SK-N-SH treated with all-trans-retinoic acid at 6 μM for 48 hours (cell line): Measurements from ENCODE around the gene MARCHF6.

Experiments used
- ATAC-seq: fragments of 200-7000 bp; cut with Tn5 transposase; 3 replicates; pipeline ENCODE4 v1.9.1; 2020; ENCODE audit warnings: mild to moderate bottlenecking, moderate library complexity
- ARNTL ChIP-seq: fragments of 450-650 bp; formaldehyde crosslinking; IDR thresholded peaks from 2 replicates; pipeline ENCODE4 v1.5.0; 2020; ENCODE audit warnings: low read depth, mild to moderate bottlenecking, moderate library complexity, borderline replicate concordance
- ESRRG ChIP-seq: fragments of 250-450 bp; sonication (Bioruptor Pico); IDR thresholded peaks from 2 replicates; pipeline ENCODE4 v1.6.1; 2021; ENCODE audit warnings: mild to moderate bottlenecking
- GLIS3 ChIP-seq: fragments of 250-450 bp; sonication (Bioruptor Pico); IDR thresholded peaks from 2 replicates; pipeline ENCODE4 v1.5.0; 2020; ENCODE audit warnings: mild to moderate bottlenecking, moderate library complexity
- ISL1 ChIP-seq: fragments of 250-450 bp; sonication (Bioruptor Pico); IDR thresholded peaks from 2 replicates; pipeline ENCODE4 v2.1.2; 2022; ENCODE audit warnings: mild to moderate bottlenecking, moderate library complexity
- OSR1 ChIP-seq: fragments of 250-450 bp; sonication (Bioruptor Pico); IDR thresholded peaks from 2 replicates; pipeline ENCODE4 v1.8.0; 2022; ENCODE audit warnings: moderate library complexity, mild to moderate bottlenecking, inconsistent platforms
- PPARA ChIP-seq: fragments of 250-450 bp; sonication (Bioruptor Pico); IDR thresholded peaks from 2 replicates; pipeline ENCODE4 v1.5.0; 2020; ENCODE audit warnings: mild to moderate bottlenecking, borderline replicate concordance
- SNAI2 ChIP-seq: fragments of 250-450 bp; sonication (Bioruptor Pico); IDR thresholded peaks from 2 replicates; pipeline ENCODE4 v1.5.0; 2020; ENCODE audit warnings: mild to moderate bottlenecking, moderate library complexity
- TCF4 ChIP-seq: fragments of 250-450 bp; sonication (Bioruptor Pico); IDR thresholded peaks from 2 replicates; pipeline ENCODE4 v1.8.0; 2021; ENCODE audit warnings: mild to moderate bottlenecking, moderate library complexity, borderline replicate concordance
- ZC3H10 ChIP-seq: fragments of 250-450 bp; sonication (Bioruptor Pico); IDR thresholded peaks from 2 replicates; pipeline ENCODE4 v1.5.1; 2021; ENCODE audit warnings: mild to moderate bottlenecking, moderate library complexity
- ZFP3 ChIP-seq: fragments of 250-450 bp; sonication (Bioruptor Pico); IDR thresholded peaks from 2 replicates; pipeline ENCODE4 v1.5.0; 2020; ENCODE audit warnings: mild to moderate bottlenecking, moderate library complexity
- ZFP30 ChIP-seq: fragments of 450-650 bp; formaldehyde crosslinking; IDR thresholded peaks from 2 replicates; pipeline ENCODE4 v1.5.0; 2022; ENCODE audit warnings: mild to moderate bottlenecking, moderate library complexity
- ZNF565 ChIP-seq: fragments of 450-650 bp; formaldehyde crosslinking; conservative IDR thresholded peaks from 2 replicates; pipeline ENCODE4 v1.5.0; 2020; ENCODE audit warnings: low read depth, mild to moderate bottlenecking, moderate library complexity
- ZNF8 ChIP-seq: fragments of 450-650 bp; formaldehyde crosslinking; IDR thresholded peaks from 2 replicates; pipeline ENCODE4 v1.5.0; 2020; ENCODE audit warnings: mild to moderate bottlenecking, moderate library complexity
- TF ChIP-seq, protein P1 (sequence below): fragments of 250-450 bp; sonication (Bioruptor Pico); IDR thresholded peaks from 2 replicates; pipeline ENCODE4 v1.5.0; 2020; ENCODE audit warnings: mild to moderate bottlenecking, moderate library complexity
- TF ChIP-seq, protein P2 (sequence below): fragments of 250-450 bp; sonication (Bioruptor Pico); IDR thresholded peaks from 2 replicates; pipeline ENCODE4 v1.5.1; 2020; ENCODE audit warnings: low read depth, mild to moderate bottlenecking, moderate library complexity
- TF ChIP-seq, protein P3 (sequence below): fragments of 250-450 bp; sonication (Bioruptor Pico); IDR thresholded peaks from 2 replicates; pipeline ENCODE4 v1.5.1; 2021; ENCODE audit warnings: mild to moderate bottlenecking, moderate library complexity
- TF ChIP-seq, protein P4 (sequence below): fragments of 250-450 bp; sonication (Bioruptor Pico); IDR thresholded peaks from 2 replicates; pipeline ENCODE4 v1.8.0; 2021; ENCODE audit warnings: low read depth, mild to moderate bottlenecking, moderate library complexity, borderline replicate concordance
- TF ChIP-seq, protein P5 (sequence below): fragments of 250-450 bp; sonication (Bioruptor Pico); IDR thresholded peaks from 2 replicates; pipeline ENCODE4 v1.8.0; 2020; ENCODE audit warnings: mild to moderate bottlenecking, moderate library complexity, borderline replicate concordance

Gene MARCHF6

DNA sequence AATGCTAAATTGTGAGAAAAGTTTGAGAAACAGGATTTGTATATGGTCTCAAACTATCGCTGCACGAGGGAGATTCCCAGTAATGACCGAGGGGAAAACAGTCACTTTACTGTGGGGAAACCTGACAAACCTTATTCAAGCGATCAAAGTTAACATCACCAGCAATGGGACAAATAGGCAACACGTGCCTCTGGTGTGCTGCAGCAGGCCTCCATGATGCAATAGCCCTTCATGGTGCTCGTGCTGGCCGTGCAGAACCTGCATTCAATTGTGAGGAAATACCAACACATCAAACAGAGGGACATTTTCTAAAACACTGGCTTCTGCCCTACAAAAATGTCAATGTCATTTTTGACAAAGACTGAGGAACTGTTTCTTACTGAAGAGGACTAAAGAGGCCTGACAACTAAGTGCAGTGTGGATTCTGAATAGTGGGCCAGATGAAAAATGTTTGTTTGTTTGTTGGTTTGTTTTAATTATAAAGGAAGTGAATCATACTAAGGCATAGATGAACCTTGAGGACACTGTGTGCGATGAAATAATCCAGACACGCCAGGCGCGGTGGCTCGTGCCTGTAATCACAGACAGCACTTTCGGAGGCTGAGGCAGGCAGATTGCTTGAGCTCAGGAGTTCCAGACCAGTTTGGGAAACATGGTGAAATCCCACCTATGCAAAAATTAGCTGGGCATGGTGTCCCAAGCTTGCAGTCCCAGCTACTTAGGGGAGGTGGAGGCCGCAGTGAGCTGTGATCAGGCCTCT lies 17.6 kb upstream of the MARCHF6 start (continued):
- TF ChIP-seq, protein P1, sequence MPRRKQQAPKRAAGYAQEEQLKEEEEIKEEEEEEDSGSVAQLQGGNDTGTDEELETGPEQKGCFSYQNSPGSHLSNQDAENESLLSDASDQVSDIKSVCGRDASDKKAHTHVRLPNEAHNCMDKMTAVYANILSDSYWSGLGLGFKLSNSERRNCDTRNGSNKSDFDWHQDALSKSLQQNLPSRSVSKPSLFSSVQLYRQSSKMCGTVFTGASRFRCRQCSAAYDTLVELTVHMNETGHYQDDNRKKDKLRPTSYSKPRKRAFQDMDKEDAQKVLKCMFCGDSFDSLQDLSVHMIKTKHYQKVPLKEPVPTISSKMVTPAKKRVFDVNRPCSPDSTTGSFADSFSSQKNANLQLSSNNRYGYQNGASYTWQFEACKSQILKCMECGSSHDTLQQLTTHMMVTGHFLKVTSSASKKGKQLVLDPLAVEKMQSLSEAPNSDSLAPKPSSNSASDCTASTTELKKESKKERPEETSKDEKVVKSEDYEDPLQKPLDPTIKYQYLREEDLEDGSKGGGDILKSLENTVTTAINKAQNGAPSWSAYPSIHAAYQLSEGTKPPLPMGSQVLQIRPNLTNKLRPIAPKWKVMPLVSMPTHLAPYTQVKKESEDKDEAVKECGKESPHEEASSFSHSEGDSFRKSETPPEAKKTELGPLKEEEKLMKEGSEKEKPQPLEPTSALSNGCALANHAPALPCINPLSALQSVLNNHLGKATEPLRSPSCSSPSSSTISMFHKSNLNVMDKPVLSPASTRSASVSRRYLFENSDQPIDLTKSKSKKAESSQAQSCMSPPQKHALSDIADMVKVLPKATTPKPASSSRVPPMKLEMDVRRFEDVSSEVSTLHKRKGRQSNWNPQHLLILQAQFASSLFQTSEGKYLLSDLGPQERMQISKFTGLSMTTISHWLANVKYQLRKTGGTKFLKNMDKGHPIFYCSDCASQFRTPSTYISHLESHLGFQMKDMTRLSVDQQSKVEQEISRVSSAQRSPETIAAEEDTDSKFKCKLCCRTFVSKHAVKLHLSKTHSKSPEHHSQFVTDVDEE (CRISPR knock-in tag): no peak
- no peak for TF ChIP-seq ZNF8 (CRISPR knock-in tag)
- TF ChIP-seq ESRRG (CRISPR knock-in tag): no peak
- TF ChIP-seq ISL1 (CRISPR knock-in tag): no peak
- no peak for TF ChIP-seq ARNTL (CRISPR knock-in tag)
- no peak for TF ChIP-seq OSR1
- no peak for TF ChIP-seq ZFP30 (CRISPR knock-in tag)
- TF ChIP-seq, protein P2, sequence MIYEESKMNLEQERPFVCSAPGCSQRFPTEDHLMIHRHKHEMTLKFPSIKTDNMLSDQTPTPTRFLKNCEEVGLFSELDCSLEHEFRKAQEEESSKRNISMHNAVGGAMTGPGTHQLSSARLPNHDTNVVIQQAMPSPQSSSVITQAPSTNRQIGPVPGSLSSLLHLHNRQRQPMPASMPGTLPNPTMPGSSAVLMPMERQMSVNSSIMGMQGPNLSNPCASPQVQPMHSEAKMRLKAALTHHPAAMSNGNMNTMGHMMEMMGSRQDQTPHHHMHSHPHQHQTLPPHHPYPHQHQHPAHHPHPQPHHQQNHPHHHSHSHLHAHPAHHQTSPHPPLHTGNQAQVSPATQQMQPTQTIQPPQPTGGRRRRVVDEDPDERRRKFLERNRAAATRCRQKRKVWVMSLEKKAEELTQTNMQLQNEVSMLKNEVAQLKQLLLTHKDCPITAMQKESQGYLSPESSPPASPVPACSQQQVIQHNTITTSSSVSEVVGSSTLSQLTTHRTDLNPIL (CRISPR knock-in tag): no peak

DNA sequence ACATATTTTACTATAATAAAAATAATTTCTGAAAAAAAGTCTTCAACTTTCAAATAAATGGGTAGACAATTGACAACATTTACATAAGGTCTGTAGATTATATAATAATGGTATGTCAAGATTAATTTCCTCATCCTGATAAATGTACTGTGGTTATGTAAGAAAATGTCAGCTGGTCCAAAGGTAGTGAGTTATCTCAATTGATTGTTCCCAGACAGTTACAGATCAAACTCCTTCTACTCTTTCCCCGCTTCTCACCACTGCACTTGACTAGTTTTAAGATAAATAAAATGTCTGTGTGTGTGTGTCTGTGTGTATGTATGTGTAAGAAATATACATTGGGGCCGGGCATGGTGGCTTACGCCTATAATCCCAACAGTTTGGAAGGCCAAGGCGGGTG lies 16.4 kb upstream of the MARCHF6 start:
- no peak for ATAC-seq
- TF ChIP-seq ZFP30 (CRISPR knock-in tag): no peak
- TF ChIP-seq ARNTL (CRISPR knock-in tag): no peak
- TF ChIP-seq, protein P1 (CRISPR knock-in tag): no peak
- TF ChIP-seq, protein P3, sequence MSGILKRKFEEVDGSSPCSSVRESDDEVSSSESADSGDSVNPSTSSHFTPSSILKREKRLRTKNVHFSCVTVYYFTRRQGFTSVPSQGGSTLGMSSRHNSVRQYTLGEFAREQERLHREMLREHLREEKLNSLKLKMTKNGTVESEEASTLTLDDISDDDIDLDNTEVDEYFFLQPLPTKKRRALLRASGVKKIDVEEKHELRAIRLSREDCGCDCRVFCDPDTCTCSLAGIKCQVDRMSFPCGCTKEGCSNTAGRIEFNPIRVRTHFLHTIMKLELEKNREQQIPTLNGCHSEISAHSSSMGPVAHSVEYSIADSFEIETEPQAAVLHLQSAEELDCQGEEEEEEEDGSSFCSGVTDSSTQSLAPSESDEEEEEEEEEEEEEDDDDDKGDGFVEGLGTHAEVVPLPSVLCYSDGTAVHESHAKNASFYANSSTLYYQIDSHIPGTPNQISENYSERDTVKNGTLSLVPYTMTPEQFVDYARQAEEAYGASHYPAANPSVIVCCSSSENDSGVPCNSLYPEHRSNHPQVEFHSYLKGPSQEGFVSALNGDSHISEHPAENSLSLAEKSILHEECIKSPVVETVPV (CRISPR knock-in tag): no peak
- TF ChIP-seq, protein P4, sequence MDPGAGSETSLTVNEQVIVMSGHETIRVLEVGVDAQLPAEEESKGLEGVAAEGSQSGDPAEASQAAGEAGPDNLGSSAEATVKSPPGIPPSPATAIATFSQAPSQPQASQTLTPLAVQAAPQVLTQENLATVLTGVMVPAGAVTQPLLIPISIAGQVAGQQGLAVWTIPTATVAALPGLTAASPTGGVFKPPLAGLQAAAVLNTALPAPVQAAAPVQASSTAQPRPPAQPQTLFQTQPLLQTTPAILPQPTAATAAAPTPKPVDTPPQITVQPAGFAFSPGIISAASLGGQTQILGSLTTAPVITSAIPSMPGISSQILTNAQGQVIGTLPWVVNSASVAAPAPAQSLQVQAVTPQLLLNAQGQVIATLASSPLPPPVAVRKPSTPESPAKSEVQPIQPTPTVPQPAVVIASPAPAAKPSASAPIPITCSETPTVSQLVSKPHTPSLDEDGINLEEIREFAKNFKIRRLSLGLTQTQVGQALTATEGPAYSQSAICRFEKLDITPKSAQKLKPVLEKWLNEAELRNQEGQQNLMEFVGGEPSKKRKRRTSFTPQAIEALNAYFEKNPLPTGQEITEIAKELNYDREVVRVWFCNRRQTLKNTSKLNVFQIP (CRISPR knock-in tag): no peak
- no peak for TF ChIP-seq SNAI2 (CRISPR knock-in tag)
- TF ChIP-seq ZC3H10: no peak
- TF ChIP-seq ZFP3: no peak
- TF ChIP-seq, protein P2 (CRISPR knock-in tag): no peak
- no peak for TF ChIP-seq GLIS3 (CRISPR knock-in tag)

DNA sequence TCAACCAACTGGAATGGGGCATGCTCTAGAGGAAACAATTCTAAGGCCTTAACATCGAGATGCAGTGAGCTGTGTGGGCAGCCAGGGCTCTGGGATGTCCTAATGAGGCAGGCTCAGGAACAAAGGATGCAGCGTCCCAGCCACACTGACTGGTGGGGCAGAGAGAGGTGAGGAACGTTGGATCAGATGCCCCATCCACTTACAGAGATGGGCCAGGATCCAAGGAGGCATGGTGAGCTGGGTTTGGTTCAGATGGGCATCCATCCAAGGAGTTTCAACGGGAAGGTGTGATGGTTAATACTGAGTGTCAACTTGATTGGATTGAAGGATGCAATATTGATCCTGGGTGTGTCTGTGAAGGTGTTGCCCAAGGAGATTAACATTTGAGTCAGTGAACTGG lies 15.5 kb upstream of the MARCHF6 start:
- ATAC-seq: no peak
- no peak for TF ChIP-seq ARNTL (CRISPR knock-in tag)
- TF ChIP-seq ESRRG (CRISPR knock-in tag): no peak
- no peak for TF ChIP-seq ZFP30 (CRISPR knock-in tag)
- no peak for TF ChIP-seq ZC3H10
- TF ChIP-seq GLIS3 (CRISPR knock-in tag): no peak
- TF ChIP-seq ISL1 (CRISPR knock-in tag): no peak
- no peak for TF ChIP-seq PPARA (CRISPR knock-in tag)
- TF ChIP-seq, protein P4 (CRISPR knock-in tag): no peak
- TF ChIP-seq, protein P5, sequence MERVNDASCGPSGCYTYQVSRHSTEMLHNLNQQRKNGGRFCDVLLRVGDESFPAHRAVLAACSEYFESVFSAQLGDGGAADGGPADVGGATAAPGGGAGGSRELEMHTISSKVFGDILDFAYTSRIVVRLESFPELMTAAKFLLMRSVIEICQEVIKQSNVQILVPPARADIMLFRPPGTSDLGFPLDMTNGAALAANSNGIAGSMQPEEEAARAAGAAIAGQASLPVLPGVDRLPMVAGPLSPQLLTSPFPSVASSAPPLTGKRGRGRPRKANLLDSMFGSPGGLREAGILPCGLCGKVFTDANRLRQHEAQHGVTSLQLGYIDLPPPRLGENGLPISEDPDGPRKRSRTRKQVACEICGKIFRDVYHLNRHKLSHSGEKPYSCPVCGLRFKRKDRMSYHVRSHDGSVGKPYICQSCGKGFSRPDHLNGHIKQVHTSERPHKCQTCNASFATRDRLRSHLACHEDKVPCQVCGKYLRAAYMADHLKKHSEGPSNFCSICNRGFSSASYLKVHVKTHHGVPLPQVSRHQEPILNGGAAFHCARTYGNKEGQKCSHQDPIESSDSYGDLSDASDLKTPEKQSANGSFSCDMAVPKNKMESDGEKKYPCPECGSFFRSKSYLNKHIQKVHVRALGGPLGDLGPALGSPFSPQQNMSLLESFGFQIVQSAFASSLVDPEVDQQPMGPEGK (CRISPR knock-in tag): no peak
- TF ChIP-seq TCF4 (CRISPR knock-in tag): no peak
- TF ChIP-seq ZNF8 (CRISPR knock-in tag): no peak
- TF ChIP-seq, protein P2 (CRISPR knock-in tag): no peak
- no peak for TF ChIP-seq ZNF565
